Caco-2 (cell line): ENCODE data around the gene OTOF. TPM values are rescaled to one million over a fixed set of nuclear protein-coding genes. Genes with fewer than 3 reads are reported as not detected.
"Not testable (repeated sequence)": the region's sequence is repeated elsewhere in the genome, so short reads cannot be mapped to it uniquely, and the experiment has no call there.

Experiments
- BruUV-seq: library from RNA; stranded (reverse); fragments of 400-500 nt; replicated peaks from 2 replicates; lab custom pipeline; 2021; lab: Mats Ljungman, UMichigan
- CTCF ChIA-PET: fragments of 300-600 bp; sonication (Branson Sonifier 250); formaldehyde crosslinking; loops from one replicate; lab custom pipeline; 2022; ENCODE audit warnings: antibody characterized with exemption; lab: Charles Lee
- POLR2A ChIA-PET: fragments of 300-600 bp; sonication (Branson Sonifier 250); formaldehyde crosslinking; loops from one replicate; lab custom pipeline; 2022; ENCODE audit warnings: antibody characterized with exemption; lab: Charles Lee
- DNase-seq, 2 experiments: peaks; one replicate each; pipeline versions ENCODE4 v3.0.0 to v3.0.0-alpha.2; 2020 to 2022
- H3K27me3 ChIP-seq: replicated peaks from 2 replicates; pipeline ENCODE4 v1.6.0; 2011; ENCODE audit warnings: low read length; ENCODE audit not compliant: control insufficient read depth, insufficient read depth
- H3K36me3 ChIP-seq: 2 replicates; pipeline ENCODE4 v1.5.1; 2011; ENCODE audit warnings: low read length; ENCODE audit not compliant: control insufficient read depth, insufficient read depth
- H3K4me1 ChIP-seq: fragments of 250-450 bp; sonication (Bioruptor Pico); 2 replicates; pipeline ENCODE4 v1.5.1; 2020; ENCODE audit warnings: mild to moderate bottlenecking
- H3K4me3 ChIP-seq: 2 replicates; pipeline ENCODE4 v1.5.1; 2011; ENCODE audit warnings: low read depth, mild to moderate bottlenecking, control low read depth, low read length
- H3K9me3 ChIP-seq: fragments of 250-450 bp; sonication (Bioruptor Pico); 2 replicates; pipeline ENCODE4 v1.5.1; 2020; ENCODE audit warnings: mild to moderate bottlenecking, moderate library complexity
- H3K27ac Mint-ChIP-seq: one replicate; pipeline ENCODE4 v1.8.0; 2022; ENCODE audit warnings: mixed read lengths; ENCODE audit not compliant: unreplicated experiment
- H3K27me3 Mint-ChIP-seq: one replicate; pipeline ENCODE4 v1.8.0; 2022; ENCODE audit warnings: mixed read lengths; ENCODE audit not compliant: insufficient read depth, unreplicated experiment
- H3K36me3 Mint-ChIP-seq: one replicate; pipeline ENCODE4 v1.8.0; 2022; ENCODE audit warnings: mild to moderate bottlenecking, mixed read lengths; ENCODE audit not compliant: insufficient read depth, unreplicated experiment
- H3K4me1 Mint-ChIP-seq: one replicate; pipeline ENCODE4 v1.8.0; 2022; ENCODE audit warnings: low read depth, mixed read lengths; ENCODE audit not compliant: unreplicated experiment
- H3K4me3 Mint-ChIP-seq: one replicate; pipeline ENCODE4 v1.8.0; 2022; ENCODE audit warnings: mild to moderate bottlenecking, moderate library complexity, mixed read lengths; ENCODE audit not compliant: unreplicated experiment
- H3K9me3 Mint-ChIP-seq: one replicate; pipeline ENCODE4 v1.8.0; 2022; ENCODE audit warnings: mixed read lengths; ENCODE audit not compliant: unreplicated experiment
- CTCF ChIP-seq, 2 experiments: fragments of 200-600 bp in 1 of 2; IDR thresholded peaks; 1 replicate in 1 of 2; 2 replicates in 1 of 2; pipeline versions ENCODE4 v1.5.1 to v1.8.0; 2011 to 2022; ENCODE audit warnings: antibody characterized with exemption in 1 of 2, control low read depth in 1 of 2, inconsistent platforms in 1 of 2, low read depth in 1 of 2, low read length in 1 of 2, mild to moderate bottlenecking in 1 of 2, moderate library complexity in 1 of 2; ENCODE audit not compliant: insufficient read depth in 1 of 2, severe bottlenecking in 1 of 2, unreplicated experiment in 1 of 2
- intact Hi-C: fragments of 100-400 bp; cut with micrococcal nuclease; formaldehyde crosslinking; loops from one replicate; pipeline ENCODE4 v1.10.0; 2022; ENCODE audit not compliant: unreplicated experiment
- total RNA-seq: library from RNA; stranded (reverse); gene quantifications from 2 replicates; pipeline ENCODE4 v1.2.3, GENCODE V29; 2022

OTOF gene
- total RNA-seq, 1 experiment from 2014 or later = 0.09 TPM

- H3K27ac Mint-ChIP-seq = no peak overlapping the region
- CTCF ChIA-PET = interaction anchor here (0.6 to 0.9 kb wide), 3 partner anchors 25 to 49 kb away, joined by 3 to 4 read pairs (median 3); no protein-coding TSS in a partner anchor
- H3K9me3 Mint-ChIP-seq = peaks cover 16% of the 10 kb centered on the region
- no peak overlapping the region for H3K4me3 ChIP-seq
- H3K9me3 ChIP-seq = no peaks in the 10 kb centered on the region; the same call in 1 of the 2 replicates
- no peak for DNase-seq
- H3K4me1 Mint-ChIP-seq = no peaks in the 10 kb centered on the region
- H3K4me1 ChIP-seq = no peaks in the 10 kb centered on the region
- H3K4me3 Mint-ChIP-seq = no peak overlapping the region
- no peaks in the 10 kb centered on the region for H3K27me3 ChIP-seq
- H3K27me3 Mint-ChIP-seq = no peaks in the 10 kb centered on the region
- POLR2A ChIA-PET = no interaction called here
- H3K36me3 Mint-ChIP-seq = no peaks in the 10 kb centered on the region
- no peaks in the 10 kb centered on the region for H3K36me3 ChIP-seq
- intact Hi-C loops = no loop called here
- BruUV-seq = no TSS peak
- TF ChIP-seq CTCF (IDR thresholded peaks at IDR 0.05; ENCODE audit: insufficient read depth in 1 of 2, low read depth in 1 of 2, low read length in 1 of 2, severe bottlenecking in 1 of 2, unreplicated experiment in 1 of 2) = no peak
Observed at GRCh38 chr2:26470601-26471260, 7.2 kb downstream of the OTOF start.

- Mint-ChIP-seq H3K27ac (no peak overlapping the region), H3K36me3 (no peaks in the 10 kb centered on the region), H3K4me3 (no peak overlapping the region), H3K27me3 (no peaks in the 10 kb centered on the region), H3K9me3 (peaks cover 16% of the 10 kb centered on the region), H3K4me1 (no peaks in the 10 kb centered on the region)
- BruUV-seq = no TSS peak
- no peak for TF ChIP-seq CTCF (IDR thresholded peaks at IDR 0.05; ENCODE audit: insufficient read depth in 1 of 2, low read depth in 1 of 2, low read length in 1 of 2, severe bottlenecking in 1 of 2, unreplicated experiment in 1 of 2)
- no peaks in the 10 kb centered on the region for H3K36me3 ChIP-seq
- H3K9me3 ChIP-seq = no peaks in the 10 kb centered on the region; the same call in 1 of the 2 replicates
- intact Hi-C loops = loop anchor here (2.0 kb wide), 2 partner anchors 75 to 235 kb away; no protein-coding TSS in a partner anchor
- no peaks in the 10 kb centered on the region for H3K27me3 ChIP-seq
- no peaks in the 10 kb centered on the region for H3K4me1 ChIP-seq
- CTCF ChIA-PET = interaction anchor here (0.6 to 1.2 kb wide), 4 partner anchors 40 to 750 kb away, joined by 3 to 6 read pairs (median 4); no protein-coding TSS in a partner anchor
- POLR2A ChIA-PET = no interaction called here
- H3K4me3 ChIP-seq = no peak overlapping the region
- no peak for DNase-seq
Observed at GRCh38 chr2:26469955-26470354, 8.0 kb downstream of the OTOF start.

DNA sequence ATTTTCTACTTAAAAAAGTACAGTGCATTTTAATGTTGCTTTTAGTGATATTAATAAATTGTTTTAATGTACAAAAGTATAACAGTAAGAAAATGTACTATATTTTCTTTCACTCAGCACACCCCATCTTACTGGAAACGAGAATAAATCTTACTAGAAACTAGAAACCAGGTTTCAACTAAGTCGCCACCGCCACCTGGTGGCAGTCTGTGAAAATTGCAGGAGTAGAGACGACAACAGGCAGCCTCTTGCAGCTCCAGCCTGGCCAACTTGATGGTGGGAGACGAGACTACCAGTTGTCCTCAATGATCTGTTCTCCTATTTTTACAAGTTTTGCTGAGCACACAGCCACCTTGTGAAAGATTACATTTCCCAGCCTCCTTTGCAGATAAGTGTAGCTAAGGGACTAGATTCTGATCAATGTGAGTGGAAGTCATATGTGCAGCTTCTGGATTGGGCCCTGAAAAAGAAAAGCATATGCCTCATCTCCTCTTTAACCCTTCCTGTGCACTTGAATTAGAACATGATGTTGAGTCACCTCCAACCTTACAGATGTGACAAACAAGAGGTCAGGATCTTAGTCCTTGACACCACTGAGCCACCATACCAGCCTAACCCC lies 8.7 kb downstream of the OTOF start:
- H3K36me3 Mint-ChIP-seq = peaks cover 5% of the 10 kb centered on the region
- no peak overlapping the region for H3K27ac Mint-ChIP-seq
- Histone ChIP-seq H3K9me3 (no peaks in the 10 kb centered on the region; the same call in 1 of the 2 replicates), H3K36me3 (no peaks in the 10 kb centered on the region), H3K4me3 (no peak overlapping the region), H3K27me3 (no peaks in the 10 kb centered on the region), H3K4me1 (peaks cover 6% of the 10 kb centered on the region)
- ChIA-PET POLR2A (no interaction called here), CTCF (interaction anchor here (0.6 to 1.2 kb wide), 7 partner anchors 24 to 750 kb away, joined by 3 to 6 read pairs (median 3); no protein-coding TSS in a partner anchor)
- peaks cover 16% of the 10 kb centered on the region for H3K9me3 Mint-ChIP-seq
- intact Hi-C loops = loop anchor here (2.0 kb wide), 2 partner anchors 74 to 234 kb away; no protein-coding TSS in a partner anchor
- peak; percentile 78 to 82 for DNase-seq
- no TSS peak for BruUV-seq
- no peaks in the 10 kb centered on the region for H3K27me3 Mint-ChIP-seq
- TF ChIP-seq CTCF (IDR thresholded peaks at IDR 0.05; ENCODE audit: insufficient read depth in 1 of 2, low read depth in 1 of 2, low read length in 1 of 2, severe bottlenecking in 1 of 2, unreplicated experiment in 1 of 2) = peak; percentile 85 to 96
- H3K4me3 Mint-ChIP-seq = no peak overlapping the region
- no peaks in the 10 kb centered on the region for H3K4me1 Mint-ChIP-seq

DNA sequence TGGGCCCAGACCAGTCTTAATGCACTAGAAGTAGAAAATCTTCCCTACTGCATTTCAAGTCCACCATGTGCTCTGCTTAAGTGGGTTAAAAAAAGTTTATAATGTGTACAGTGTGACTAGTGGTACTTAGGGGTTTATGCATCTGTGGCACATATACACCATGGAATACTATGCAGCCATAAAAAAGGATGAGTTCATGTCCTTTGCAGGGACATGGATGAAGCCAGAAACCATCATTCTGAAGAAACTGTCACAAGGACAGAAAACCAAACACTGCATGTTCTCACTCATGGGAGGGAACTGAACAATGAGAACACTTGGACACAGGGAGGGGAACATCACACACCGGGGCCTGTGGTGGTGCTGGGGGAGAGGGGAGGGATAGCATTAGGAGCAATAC lies 9.4 kb downstream of the OTOF start:
- H3K27ac Mint-ChIP-seq, H3K4me3 Mint-ChIP-seq, DNase-seq, BruUV-seq, POLR2A ChIA-PET, H3K36me3 ChIP-seq, H3K36me3 Mint-ChIP-seq, H3K9me3 ChIP-seq, H3K27me3 ChIP-seq, H3K4me1 Mint-ChIP-seq, H3K4me3 ChIP-seq, H3K27me3 Mint-ChIP-seq: not testable (repeated sequence)
- intact Hi-C loops = loop anchor here (2.0 kb wide), 2 partner anchors 74 to 234 kb away; no protein-coding TSS in a partner anchor
- CTCF ChIA-PET = interaction anchor here (1.0 to 1.2 kb wide), 4 partner anchors 38 to 123 kb away, joined by 3 to 6 read pairs (median 4); no protein-coding TSS in a partner anchor
- H3K9me3 Mint-ChIP-seq = peaks cover 16% of the 10 kb centered on the region
- peaks cover 13% of the 10 kb centered on the region for H3K4me1 ChIP-seq
